Omental fat pad (tissue), 4 donors: ENCODE measurements around the gene COL4A5. TPM values are rescaled to one million over a fixed set of nuclear protein-coding genes. Genes with fewer than 3 reads are reported as not detected.

ENCODE experiments used
- ATAC-seq: fragments of 150-250 bp; one replicate; pipeline ENCODE4 v1.9.1; 2016; ENCODE audit warnings: mild to moderate bottlenecking, moderate library complexity; ENCODE audit not compliant: low FRiP score
- DNase-seq: peaks from one replicate; pipeline ENCODE4 v3.0.0-alpha.2; 2019; ENCODE audit warnings: low spot score
- total RNA-seq, 4 donors: library from RNA; depleted of rRNA; stranded (reverse); fragments of >200 nt; gene quantifications; one replicate each; pipeline ENCODE4 v1.1.0, GENCODE V29; 2016
- TF ChIP-seq, protein P1 (sequence below), 3 donors: fragments of 450-650 bp; IDR thresholded peaks; one replicate each; pipeline ENCODE4 v1.5.1; 2016 to 2017; ENCODE audit warnings: antibody characterized with exemption in 3 of 3, mild to moderate bottlenecking in 3 of 3, moderate library complexity in 2 of 3

Gene COL4A5
- total RNA-seq, 4 donors from 2014 or later: 7.0 to 29.7 (median 10.7) TPM

DNA sequence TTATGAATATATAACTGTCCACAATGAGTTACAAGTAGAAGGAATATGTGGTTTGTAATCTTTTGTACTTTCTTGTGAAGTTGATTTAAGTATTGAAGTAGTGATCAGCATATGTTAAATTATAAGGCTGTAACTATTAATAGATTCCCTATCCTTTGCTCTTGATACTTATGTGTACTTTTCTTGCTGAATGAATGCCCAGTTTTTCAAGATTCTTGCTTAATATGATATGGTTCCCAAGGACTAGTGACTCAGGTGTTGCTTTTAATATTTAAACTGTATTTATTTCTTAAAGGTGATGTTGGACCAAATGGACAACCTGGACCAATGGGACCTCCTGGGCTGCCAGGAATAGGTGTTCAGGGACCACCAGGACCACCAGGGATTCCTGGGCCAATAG, 175.0 kb downstream of the COL4A5 start:
- TF ChIP-seq, protein P1, sequence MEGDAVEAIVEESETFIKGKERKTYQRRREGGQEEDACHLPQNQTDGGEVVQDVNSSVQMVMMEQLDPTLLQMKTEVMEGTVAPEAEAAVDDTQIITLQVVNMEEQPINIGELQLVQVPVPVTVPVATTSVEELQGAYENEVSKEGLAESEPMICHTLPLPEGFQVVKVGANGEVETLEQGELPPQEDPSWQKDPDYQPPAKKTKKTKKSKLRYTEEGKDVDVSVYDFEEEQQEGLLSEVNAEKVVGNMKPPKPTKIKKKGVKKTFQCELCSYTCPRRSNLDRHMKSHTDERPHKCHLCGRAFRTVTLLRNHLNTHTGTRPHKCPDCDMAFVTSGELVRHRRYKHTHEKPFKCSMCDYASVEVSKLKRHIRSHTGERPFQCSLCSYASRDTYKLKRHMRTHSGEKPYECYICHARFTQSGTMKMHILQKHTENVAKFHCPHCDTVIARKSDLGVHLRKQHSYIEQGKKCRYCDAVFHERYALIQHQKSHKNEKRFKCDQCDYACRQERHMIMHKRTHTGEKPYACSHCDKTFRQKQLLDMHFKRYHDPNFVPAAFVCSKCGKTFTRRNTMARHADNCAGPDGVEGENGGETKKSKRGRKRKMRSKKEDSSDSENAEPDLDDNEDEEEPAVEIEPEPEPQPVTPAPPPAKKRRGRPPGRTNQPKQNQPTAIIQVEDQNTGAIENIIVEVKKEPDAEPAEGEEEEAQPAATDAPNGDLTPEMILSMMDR (IDR thresholded peaks at IDR 0.05): no peak
- DNase-seq: no peak
- ATAC-seq: no peak

DNA sequence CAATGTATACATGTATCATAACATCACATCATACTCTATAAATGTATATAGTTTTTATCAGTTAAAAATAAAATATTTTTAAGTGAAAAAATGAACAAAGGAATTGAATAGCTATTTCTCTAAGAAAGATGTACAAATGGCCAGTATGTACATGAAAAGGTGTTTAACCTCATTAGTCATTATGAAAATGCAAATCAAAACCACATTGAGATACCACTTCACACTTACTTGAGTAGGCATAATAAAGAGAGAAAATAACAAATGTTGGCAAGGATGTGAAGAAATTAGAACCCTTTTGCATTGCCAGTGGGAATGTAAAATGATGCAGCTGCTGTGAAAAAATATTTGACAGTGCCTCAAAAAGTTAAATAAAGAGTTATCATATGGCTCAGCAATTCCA, 201.2 kb downstream of the COL4A5 start:
- DNase-seq (no peak), ATAC-seq (no peak)
- TF ChIP-seq, protein P1 (IDR thresholded peaks at IDR 0.05): no peak

DNA sequence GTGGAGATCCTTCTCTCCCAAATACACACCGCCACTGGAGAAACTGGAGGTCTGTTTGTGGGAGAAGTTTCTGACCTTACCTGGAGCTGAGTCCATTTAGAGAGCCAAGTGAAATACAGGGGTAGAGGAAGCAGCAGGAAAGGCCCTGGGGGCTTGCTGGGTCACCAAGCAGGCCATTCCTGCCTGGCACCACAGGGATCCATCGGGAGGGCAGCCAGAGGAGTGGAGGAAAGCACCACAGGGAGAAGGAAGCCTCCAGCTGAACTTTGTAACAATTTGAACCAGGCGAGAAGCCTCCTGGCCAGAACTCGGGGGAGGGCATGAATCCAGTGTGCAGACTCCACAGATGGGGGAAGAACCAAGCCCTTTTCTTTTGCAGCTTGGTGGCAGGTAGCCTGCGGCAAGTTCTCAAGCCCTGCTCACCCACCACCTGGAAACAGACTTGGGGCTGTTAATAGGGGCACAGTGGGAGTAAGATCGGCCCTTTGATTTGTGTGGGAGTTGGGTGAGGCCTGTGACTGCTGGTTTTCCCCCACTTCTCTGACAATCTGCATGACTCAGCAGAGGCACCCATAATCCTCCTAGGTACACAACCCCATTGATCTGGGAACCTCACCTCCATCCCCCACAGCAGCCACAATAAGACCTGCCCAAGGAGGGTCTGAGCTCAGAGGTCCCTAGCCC, 202.1 kb downstream of the COL4A5 start:
- TF ChIP-seq, protein P1 (IDR thresholded peaks at IDR 0.05): no peak
- no peak for ATAC-seq

DNA sequence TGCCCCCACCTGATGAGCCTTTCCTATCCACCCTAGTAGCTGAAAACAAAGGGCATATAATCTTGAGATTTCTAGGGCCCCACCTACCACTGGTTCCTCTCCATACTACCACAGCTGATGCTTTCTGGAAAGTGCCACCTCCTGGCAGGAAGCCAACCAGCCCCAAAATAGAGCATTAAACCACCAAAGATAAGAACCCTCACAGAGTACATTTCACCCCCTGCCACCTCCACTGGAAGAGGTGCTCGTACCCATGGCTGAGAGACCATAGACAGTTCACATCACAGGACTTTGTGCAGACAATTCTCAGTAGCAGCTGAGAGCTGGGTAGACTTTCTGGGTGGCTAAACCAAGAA, 202.6 kb downstream of the COL4A5 start:
- ATAC-seq (no peak), DNase-seq (no peak)
- TF ChIP-seq, protein P1 (IDR thresholded peaks at IDR 0.05): no peak

More for the DNA sequence above, 202.1 kb downstream of the COL4A5 start:
- DNase-seq: no peak

DNA sequence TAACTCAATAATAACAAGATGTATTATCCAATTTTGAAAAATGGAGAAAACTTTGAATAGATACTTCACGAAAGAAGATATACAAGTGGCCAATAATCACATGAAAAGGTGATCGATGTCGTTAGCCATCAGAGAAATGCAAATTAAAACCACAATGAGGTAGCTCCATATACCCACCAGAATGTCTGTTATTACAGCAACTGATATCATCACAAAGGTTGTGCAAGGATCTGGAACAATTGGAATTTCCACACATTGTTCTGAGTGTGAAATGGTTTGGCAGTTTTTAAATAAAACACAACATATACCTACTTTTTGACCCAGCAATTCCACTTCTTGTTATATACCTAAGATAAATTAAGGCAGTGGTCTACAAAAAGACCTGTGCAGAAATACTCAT, 225.1 kb downstream of the COL4A5 start:
- DNase-seq (no peak), ATAC-seq (no peak)
- TF ChIP-seq, protein P1 (IDR thresholded peaks at IDR 0.05): no peak

DNA sequence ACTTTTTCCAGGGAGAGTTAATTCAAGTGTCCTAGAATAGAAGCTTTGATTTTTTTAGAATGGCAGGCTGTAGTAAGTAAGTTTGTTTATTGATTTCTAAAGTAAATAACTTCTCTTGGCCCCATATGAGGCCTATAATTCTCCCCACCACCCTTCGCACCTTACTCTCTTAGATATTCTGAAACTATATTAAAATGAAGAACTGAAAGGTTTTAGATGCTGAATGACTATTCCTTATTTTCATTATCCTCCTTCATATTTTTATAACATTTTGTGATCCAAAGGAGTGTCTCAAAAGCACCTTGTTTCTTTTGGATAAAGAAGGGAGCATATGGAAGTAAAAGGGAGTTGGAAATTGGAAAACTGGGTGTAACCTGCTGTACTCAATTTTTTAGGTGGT, 226.5 kb downstream of the COL4A5 start:
- DNase-seq (no peak), ATAC-seq (no peak)
- TF ChIP-seq, protein P1 (IDR thresholded peaks at IDR 0.05): no peak

DNA sequence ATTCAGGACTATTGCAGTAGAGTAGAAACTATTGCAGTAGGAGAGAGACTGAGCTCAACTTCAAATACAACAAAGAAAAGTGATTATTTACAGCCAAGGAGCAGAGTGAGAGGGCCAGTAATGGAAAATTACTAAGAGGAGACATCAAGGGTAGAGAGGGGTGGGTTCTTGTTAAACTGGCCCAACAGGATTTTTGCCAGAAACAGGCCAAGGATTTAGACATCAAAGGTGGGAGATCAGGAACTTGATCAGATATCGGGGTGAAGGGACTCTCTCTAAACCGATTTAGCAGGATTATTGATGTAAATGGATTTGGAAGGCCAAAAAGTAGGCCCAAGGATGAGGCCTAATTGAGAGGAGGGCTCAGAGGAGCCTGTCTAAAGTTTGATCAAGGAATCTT, 231.9 kb downstream of the COL4A5 start:
- DNase-seq (no peak), ATAC-seq (no peak)
- TF ChIP-seq, protein P1 (IDR thresholded peaks at IDR 0.05): no peak
